ENCODE measurements around the gene PTPN6. TPM values are rescaled to one million over a fixed set of nuclear protein-coding genes. Genes with fewer than 3 reads are reported as not detected.

The PTPN6 gene
- total and polyA plus RNA-seq, 9 of the 15 experiments (the other 6 are each of a cell fraction or from before 2014, with no cell fraction given), result 1.5 to 5.1 (median 3.9) TPM

- TF ChIP-seq PRMT5 (CRISPR knock-in tag; IDR thresholded peaks at IDR 0.05), result 0 out of 2 replicates have a peak, but pooled peaks have one; percentile 11
- TF ChIP-seq YY1 (IDR thresholded peaks at IDR 0.05; ENCODE audit: borderline replicate concordance in 1 of 3, control insufficient read depth in 1 of 3, extremely low read depth in 1 of 3, insufficient read depth in 3 of 3, insufficient read length in 1 of 3, insufficient replicate concordance in 2 of 3, low read depth in 1 of 3, low read length in 2 of 3), result peak in 2 of 3 experiments; percentile 50 to 71
- TF ChIP-seq GABPA (tag; conservative IDR thresholded peaks at IDR 0.05; ENCODE audit: low read depth), result no peak
- peak; percentile 91 for TF ChIP-seq NR2C1 (IDR thresholded peaks at IDR 0.05)
- TF ChIP-seq NR2C1 (tag; IDR thresholded peaks at IDR 0.05), result peak; percentile 94
These were observed 19.0 kb downstream of the PTPN6 start (continued) for GRCh38 chr12:6970096-6970527.

GRCh38 chr12:6974180-6974579 lies 23.0 kb downstream of the PTPN6 start:
- 98% methylated on average over 5 of the region's 6 CpGs for WGBS (ENCODE audit: insufficient coverage, low coverage, missing lambda C conversion rate)
- no peak overlapping the region; a peak in 1 of 4 replicates for H3K9ac ChIP-seq (ENCODE audit: insufficient read depth in 1 of 2, low read depth in 2 of 2, low read length in 2 of 2)
- FAIRE-seq (no peak), ATAC-seq (no peak), DNase-seq (ENCODE audit: extremely low read depth in 1 of 4, low spot score in 3 of 4) (no peak)
- H3K79me2 ChIP-seq (ENCODE audit: control insufficient read depth, insufficient read depth, low read length), result peaks cover 51% of the 10 kb centered on the region
- CTCF ChIA-PET (ENCODE audit: low intra/inter-chr PET ratio), result no interaction called here
- H3K36me3 ChIP-seq (ENCODE audit: control insufficient read depth, insufficient read depth, low read length), result peaks cover 74% of the 10 kb centered on the region
- POLR2A ChIA-PET, result interaction anchor here (0.7 to 2.5 kb wide), 3 partner anchors 9 to 105 kb away, joined by 3 to 9 read pairs (median 5); partner anchors contain the start of genes C12orf57 and RNU7-1
- H2AFZ ChIP-seq (ENCODE audit: low read depth, low read length), result no peak overlapping the region
- H3K4me1 ChIP-seq (replicated peaks in 1 of 2; ENCODE audit: control insufficient read depth in 2 of 2, insufficient read depth in 2 of 2, low read length in 2 of 2), result peaks cover 0 to 4% of the 10 kb centered on the region in 2 experiments; a peak in 2 of 5 replicates
- H3K4me3 ChIP-seq, result no peak overlapping the region
- intact Hi-C loops (cut with micrococcal nuclease), result loop anchor here (5.0 kb wide), 2 partner anchors 43 to 68 kb away; partner anchors contain the start of gene LPCAT3
- H3K27me3 ChIP-seq (ENCODE audit: control insufficient read depth in 2 of 2, insufficient read depth in 2 of 2, low read length in 2 of 2), result no peaks in the 10 kb centered on the region
- H3K9me3 ChIP-seq (replicated peaks; ENCODE audit: control insufficient read depth, insufficient read depth, low read depth, low read length), result no peaks in the 10 kb centered on the region
- H3K4me2 ChIP-seq (ENCODE audit: insufficient read depth, low read length), result no peak overlapping the region
- in situ Hi-C loops (cut with MboI), result no loop called here
- no peak overlapping the region for H3K27ac ChIP-seq (ENCODE audit: extremely low read depth, low read depth, low read length)
- no peaks in the 10 kb centered on the region for H3K9me1 ChIP-seq (ENCODE audit: control insufficient read depth, insufficient read depth, low read length)
- no TSS peak for BruUV-seq (replicated peaks)
- H4K20me1 ChIP-seq (replicated peaks; ENCODE audit: control insufficient read depth, insufficient read depth, low read length), result no peaks in the 10 kb centered on the region
- TF ChIP-seq AFF1 (IDR thresholded peaks at IDR 0.05; ENCODE audit: low read depth in 1 of 2, partially characterized antibody in 2 of 2) (no peak), POLR2A (conservative IDR thresholded peaks at IDR 0.05) (0 out of 2 replicates have a peak, but pooled peaks have one; percentile 10), MECOM (CRISPR knock-in tag; IDR thresholded peaks at IDR 0.05) (no peak), ATF6 (CRISPR knock-in tag; IDR thresholded peaks at IDR 0.05) (no peak), RUNX1 (IDR thresholded peaks at IDR 0.05; ENCODE audit: low read depth) (no peak)

Measured in K562 (cell line).